Astrocyte (in vitro differentiated cells and primary cell): ENCODE data around the gene CAND2. TPM values are rescaled to one million over a fixed set of nuclear protein-coding genes. Genes with fewer than 3 reads are reported as not detected.

Experiments
- DNase-seq: peaks from one replicate; pipeline ENCODE4 v3.0.0-alpha.2; 2010; ENCODE audit warnings: low read depth
- FAIRE-seq: peaks from 2 replicates; lab custom pipeline; 2011; peaks lifted over from hg19 to GRCh38; lab: Jason Lieb, UNC
- H2AFZ ChIP-seq: 2 replicates; pipeline ENCODE4 v1.6.0; 2012; ENCODE audit warnings: low read depth, low read length, inconsistent platforms
- H3K27ac ChIP-seq: 2 replicates; pipeline ENCODE4 v1.5.1; 2011; ENCODE audit warnings: low read depth, low read length, inconsistent platforms
- H3K27me3 ChIP-seq: 2 replicates; pipeline ENCODE4 v1.6.0; 2011; ENCODE audit warnings: low read length, inconsistent platforms; ENCODE audit not compliant: insufficient read depth
- H3K36me3 ChIP-seq: 2 replicates; pipeline ENCODE4 v1.5.1; 2011; ENCODE audit warnings: low read length, inconsistent platforms; ENCODE audit not compliant: insufficient read depth
- H3K4me1 ChIP-seq: 2 replicates; pipeline ENCODE4 v1.5.1; 2011; ENCODE audit warnings: low read length, inconsistent platforms; ENCODE audit not compliant: insufficient read depth
- H3K4me2 ChIP-seq: 2 replicates; pipeline ENCODE4 v1.6.0; 2012; ENCODE audit warnings: low read length, inconsistent platforms
- H3K4me3 ChIP-seq: 2 replicates; pipeline ENCODE4 v1.5.1; 2011; ENCODE audit warnings: low read depth, mild to moderate bottlenecking, low read length, inconsistent platforms; ENCODE audit not compliant: insufficient read depth
- H3K79me2 ChIP-seq: 2 replicates; pipeline ENCODE4 v1.6.0; 2012; ENCODE audit warnings: mild to moderate bottlenecking, low read length, inconsistent platforms; ENCODE audit not compliant: insufficient read depth
- H3K9ac ChIP-seq: 2 replicates; pipeline ENCODE4 v1.6.0; 2012; ENCODE audit warnings: mild to moderate bottlenecking, low read length, inconsistent platforms
- H3K9me3 ChIP-seq: 2 replicates; pipeline ENCODE4 v1.5.1; 2012; ENCODE audit warnings: low read depth, mild to moderate bottlenecking, low read length, inconsistent platforms; ENCODE audit not compliant: insufficient read depth
- H4K20me1 ChIP-seq: 2 replicates; pipeline ENCODE4 v1.6.0; 2012; ENCODE audit warnings: low read length, inconsistent platforms; ENCODE audit not compliant: insufficient read depth
- H3K27ac Mint-ChIP-seq: one replicate; pipeline ENCODE4 v1.8.0; 2021; ENCODE audit warnings: mild to moderate bottlenecking, mixed read lengths; ENCODE audit not compliant: unreplicated experiment
- H3K27me3 Mint-ChIP-seq: one replicate; pipeline ENCODE4 v1.8.0; 2021; ENCODE audit warnings: low read depth, mixed read lengths; ENCODE audit not compliant: unreplicated experiment
- H3K36me3 Mint-ChIP-seq: one replicate; pipeline ENCODE4 v1.8.0; 2021; ENCODE audit warnings: low read depth, mixed read lengths; ENCODE audit not compliant: unreplicated experiment
- H3K4me1 Mint-ChIP-seq: one replicate; pipeline ENCODE4 v1.8.0; 2021; ENCODE audit warnings: low read depth, mixed read lengths; ENCODE audit not compliant: unreplicated experiment
- H3K4me3 Mint-ChIP-seq: one replicate; pipeline ENCODE4 v1.8.0; 2021; ENCODE audit warnings: mild to moderate bottlenecking, moderate library complexity, mixed read lengths; ENCODE audit not compliant: unreplicated experiment
- H3K9me3 Mint-ChIP-seq: one replicate; pipeline ENCODE4 v1.8.0; 2021; ENCODE audit warnings: mild to moderate bottlenecking, mixed read lengths; ENCODE audit not compliant: unreplicated experiment
- EZH2 ChIP-seq: IDR thresholded peaks from 2 replicates; pipeline ENCODE4 v1.6.1; 2012; ENCODE audit warnings: mild to moderate bottlenecking, low read length, inconsistent platforms; ENCODE audit not compliant: insufficient read depth
- total RNA-seq: library from RNA; stranded (reverse); gene quantifications from 2 replicates; pipeline ENCODE4 v1.2.1, GENCODE V29; 2021
- TF ChIP-seq, protein P1 (sequence below): IDR thresholded peaks from 2 replicates; pipeline ENCODE4 v1.5.1; 2011; ENCODE audit warnings: low read depth, mild to moderate bottlenecking, inconsistent platforms, low read length, moderate library complexity; ENCODE audit not compliant: insufficient read depth

The CAND2 gene
- total RNA-seq, 1 donor from 2014 or later = 4.6 TPM

DNA sequence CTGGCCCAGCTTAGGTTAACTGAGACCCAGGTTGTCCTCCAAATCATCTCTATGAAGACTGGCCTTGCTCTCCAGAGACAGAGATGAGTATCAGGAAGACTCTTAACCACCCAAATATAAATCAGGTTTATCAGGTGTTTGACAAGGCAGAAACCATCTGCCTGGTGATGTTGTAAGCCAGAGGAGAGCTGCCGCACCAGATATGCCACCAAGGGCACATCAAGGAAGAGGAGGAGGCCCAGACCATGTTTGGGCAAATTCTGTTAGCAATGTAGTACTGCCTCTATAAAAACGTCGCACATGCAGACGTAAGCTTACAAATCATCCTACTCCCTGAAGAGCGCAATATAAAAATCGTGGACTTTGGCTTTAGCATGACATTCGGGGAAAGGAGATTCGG, 65.9 kb downstream of the CAND2 start:
- Mint-ChIP-seq H3K27me3 (peaks cover 39% of the 10 kb centered on the region), H3K27ac (no peak overlapping the region), H3K9me3 (peaks cover 12% of the 10 kb centered on the region), H3K36me3 (no peaks in the 10 kb centered on the region), H3K4me1 (no peaks in the 10 kb centered on the region), H3K4me3 (no peak overlapping the region)
- Histone ChIP-seq H3K4me2 (no peak overlapping the region), H4K20me1 (no peaks in the 10 kb centered on the region), H2AFZ (no peak overlapping the region), H3K4me3 (no peak overlapping the region), H3K9me3 (peaks cover 8% of the 10 kb centered on the region), H3K27ac (no peak overlapping the region), H3K4me1 (no peaks in the 10 kb centered on the region), H3K9ac (no peak overlapping the region), H3K27me3 (peaks cover 7% of the 10 kb centered on the region), H3K36me3 (no peaks in the 10 kb centered on the region), H3K79me2 (no peaks in the 10 kb centered on the region)
- TF ChIP-seq, protein P1, sequence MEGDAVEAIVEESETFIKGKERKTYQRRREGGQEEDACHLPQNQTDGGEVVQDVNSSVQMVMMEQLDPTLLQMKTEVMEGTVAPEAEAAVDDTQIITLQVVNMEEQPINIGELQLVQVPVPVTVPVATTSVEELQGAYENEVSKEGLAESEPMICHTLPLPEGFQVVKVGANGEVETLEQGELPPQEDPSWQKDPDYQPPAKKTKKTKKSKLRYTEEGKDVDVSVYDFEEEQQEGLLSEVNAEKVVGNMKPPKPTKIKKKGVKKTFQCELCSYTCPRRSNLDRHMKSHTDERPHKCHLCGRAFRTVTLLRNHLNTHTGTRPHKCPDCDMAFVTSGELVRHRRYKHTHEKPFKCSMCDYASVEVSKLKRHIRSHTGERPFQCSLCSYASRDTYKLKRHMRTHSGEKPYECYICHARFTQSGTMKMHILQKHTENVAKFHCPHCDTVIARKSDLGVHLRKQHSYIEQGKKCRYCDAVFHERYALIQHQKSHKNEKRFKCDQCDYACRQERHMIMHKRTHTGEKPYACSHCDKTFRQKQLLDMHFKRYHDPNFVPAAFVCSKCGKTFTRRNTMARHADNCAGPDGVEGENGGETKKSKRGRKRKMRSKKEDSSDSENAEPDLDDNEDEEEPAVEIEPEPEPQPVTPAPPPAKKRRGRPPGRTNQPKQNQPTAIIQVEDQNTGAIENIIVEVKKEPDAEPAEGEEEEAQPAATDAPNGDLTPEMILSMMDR = no peak
- TF ChIP-seq EZH2 = no peak
- DNase-seq (no peak), FAIRE-seq (no peak)

DNA sequence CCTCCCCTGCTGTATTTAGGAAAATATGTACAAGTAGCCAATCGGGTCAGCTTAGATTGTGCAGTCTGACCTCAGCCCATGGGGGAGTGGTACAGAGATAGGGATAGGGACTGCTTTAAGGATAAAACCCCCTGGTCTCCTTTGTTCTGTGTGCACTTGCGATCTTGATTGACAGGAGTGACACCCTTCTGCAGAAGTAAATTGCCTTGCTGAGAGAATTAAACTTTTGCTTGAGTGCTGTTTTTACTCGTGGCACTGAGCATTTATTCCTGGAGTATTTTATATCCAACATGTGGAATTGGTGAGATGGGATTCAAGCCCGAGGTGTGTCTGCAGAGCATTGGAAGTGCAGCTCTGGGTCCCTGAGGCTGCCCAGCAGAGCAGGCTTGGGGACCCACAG, 68.8 kb downstream of the CAND2 start:
- no peak overlapping the region for H3K9ac ChIP-seq
- Mint-ChIP-seq H3K36me3 (no peaks in the 10 kb centered on the region), H3K9me3 (peaks cover 10% of the 10 kb centered on the region), H3K4me1 (peaks cover 6% of the 10 kb centered on the region), H3K27ac (no peak overlapping the region), H3K4me3 (no peak overlapping the region), H3K27me3 (peaks cover 42% of the 10 kb centered on the region)
- TF ChIP-seq, protein P1 = no peak
- TF ChIP-seq EZH2 = no peak
- H2AFZ ChIP-seq = no peak overlapping the region
- no peaks in the 10 kb centered on the region for H4K20me1 ChIP-seq
- H3K4me2 ChIP-seq = no peak overlapping the region
- H3K36me3 ChIP-seq = no peaks in the 10 kb centered on the region
- peaks cover 6% of the 10 kb centered on the region for H3K4me1 ChIP-seq
- H3K4me3 ChIP-seq = no peak overlapping the region
- H3K27me3 ChIP-seq = peaks cover 7% of the 10 kb centered on the region
- peaks cover 8% of the 10 kb centered on the region for H3K9me3 ChIP-seq
- no peaks in the 10 kb centered on the region for H3K79me2 ChIP-seq
- FAIRE-seq (no peak), DNase-seq (no peak)
- no peak overlapping the region for H3K27ac ChIP-seq

DNA sequence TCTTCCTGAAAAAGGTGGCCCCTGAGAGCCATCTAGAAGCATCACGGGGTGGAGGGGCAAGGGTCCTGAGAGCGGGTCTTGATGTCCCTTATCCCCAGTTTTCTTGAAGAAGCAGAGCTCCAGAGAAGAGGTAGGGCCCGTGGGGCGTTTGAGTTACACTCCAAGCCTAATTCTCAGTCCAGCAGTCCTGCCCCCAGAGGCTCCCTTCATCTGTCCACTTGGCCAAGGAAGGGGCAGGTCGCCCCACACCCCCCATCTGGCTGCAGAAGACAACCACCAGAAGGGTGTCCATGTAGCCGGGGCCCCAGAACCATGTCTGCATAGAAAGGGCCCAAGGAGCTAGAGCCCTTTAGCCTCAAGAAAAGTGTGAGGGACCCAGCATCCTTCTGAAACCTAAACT, 70.4 kb downstream of the CAND2 start:
- no peak overlapping the region for H3K4me3 Mint-ChIP-seq
- Histone ChIP-seq H3K27ac (no peak overlapping the region), H3K9ac (no peak overlapping the region), H4K20me1 (no peaks in the 10 kb centered on the region), H3K27me3 (peaks cover 12% of the 10 kb centered on the region), H3K36me3 (no peaks in the 10 kb centered on the region), H3K4me3 (no peak overlapping the region), H3K9me3 (peaks cover 8% of the 10 kb centered on the region), H3K79me2 (no peaks in the 10 kb centered on the region), H3K4me2 (no peak overlapping the region), H3K4me1 (peaks cover 6% of the 10 kb centered on the region), H2AFZ (no peak overlapping the region)
- H3K27ac Mint-ChIP-seq = no peak overlapping the region
- no peaks in the 10 kb centered on the region for H3K36me3 Mint-ChIP-seq
- H3K9me3 Mint-ChIP-seq = peaks cover 10% of the 10 kb centered on the region
- no peak for FAIRE-seq
- H3K4me1 Mint-ChIP-seq = peaks cover 6% of the 10 kb centered on the region
- DNase-seq = no peak
- TF ChIP-seq, protein P1 = no peak
- TF ChIP-seq EZH2 = no peak
- H3K27me3 Mint-ChIP-seq = peaks cover 39% of the 10 kb centered on the region
